ENCODE data around the gene MDGA2.

The MDGA2 gene

DNA sequence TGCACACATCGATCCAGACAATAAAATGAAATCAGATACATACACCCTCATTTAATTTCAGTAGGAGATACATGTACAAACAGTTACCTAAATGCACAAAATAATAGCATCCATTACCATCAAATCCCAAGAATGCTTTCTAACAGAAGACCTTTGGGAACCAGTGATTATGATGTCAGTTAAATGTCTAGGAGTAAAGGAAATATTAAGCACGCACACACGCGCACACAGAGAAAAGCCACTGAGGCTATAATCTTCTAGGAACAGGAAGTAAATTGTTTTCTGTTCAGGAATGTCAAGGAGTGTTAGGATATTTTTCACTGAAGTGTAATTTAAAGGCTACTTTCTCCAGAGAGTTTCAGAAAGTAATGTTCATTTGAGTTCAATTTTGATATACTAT lies 250.1 kb downstream of the MDGA2 start:
- TF ChIP-seq, protein P1, sequence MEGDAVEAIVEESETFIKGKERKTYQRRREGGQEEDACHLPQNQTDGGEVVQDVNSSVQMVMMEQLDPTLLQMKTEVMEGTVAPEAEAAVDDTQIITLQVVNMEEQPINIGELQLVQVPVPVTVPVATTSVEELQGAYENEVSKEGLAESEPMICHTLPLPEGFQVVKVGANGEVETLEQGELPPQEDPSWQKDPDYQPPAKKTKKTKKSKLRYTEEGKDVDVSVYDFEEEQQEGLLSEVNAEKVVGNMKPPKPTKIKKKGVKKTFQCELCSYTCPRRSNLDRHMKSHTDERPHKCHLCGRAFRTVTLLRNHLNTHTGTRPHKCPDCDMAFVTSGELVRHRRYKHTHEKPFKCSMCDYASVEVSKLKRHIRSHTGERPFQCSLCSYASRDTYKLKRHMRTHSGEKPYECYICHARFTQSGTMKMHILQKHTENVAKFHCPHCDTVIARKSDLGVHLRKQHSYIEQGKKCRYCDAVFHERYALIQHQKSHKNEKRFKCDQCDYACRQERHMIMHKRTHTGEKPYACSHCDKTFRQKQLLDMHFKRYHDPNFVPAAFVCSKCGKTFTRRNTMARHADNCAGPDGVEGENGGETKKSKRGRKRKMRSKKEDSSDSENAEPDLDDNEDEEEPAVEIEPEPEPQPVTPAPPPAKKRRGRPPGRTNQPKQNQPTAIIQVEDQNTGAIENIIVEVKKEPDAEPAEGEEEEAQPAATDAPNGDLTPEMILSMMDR (IDR thresholded peaks at IDR 0.05), result no peak
- no peaks in the 10 kb centered on the region for H3K27me3 ChIP-seq
- H3K27ac ChIP-seq, result no peak overlapping the region
- intact Hi-C loops (cut with DNase I; ENCODE audit: low total_unique reads), result no loop called here
- no peaks in the 10 kb centered on the region for H3K9me3 ChIP-seq
- H3K4me1 ChIP-seq, result no peaks in the 10 kb centered on the region
- H3K4me3 ChIP-seq, result no peak overlapping the region
- no peak for DNase-seq
- no peaks in the 10 kb centered on the region for H3K36me3 ChIP-seq

DNA sequence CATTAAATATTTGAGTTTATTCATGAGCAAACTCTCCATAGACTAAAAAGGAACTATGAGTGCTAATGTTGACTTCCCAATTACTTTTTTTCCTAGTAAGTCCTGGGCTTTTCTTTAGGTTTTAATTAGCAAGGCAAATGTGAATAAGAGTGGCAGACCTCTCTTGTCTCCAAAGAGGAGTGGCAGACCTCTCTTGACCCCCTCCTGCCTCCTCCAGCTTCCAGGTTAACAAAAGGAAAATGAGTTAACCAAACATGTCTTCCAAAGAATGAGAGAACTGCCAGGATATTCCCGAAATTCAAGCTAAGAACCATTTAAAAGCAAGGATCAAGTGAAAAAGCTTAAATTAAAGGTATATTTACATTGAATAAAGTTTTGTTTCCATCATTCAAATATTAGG lies 253.2 kb downstream of the MDGA2 start:
- Histone ChIP-seq H3K36me3 (no peaks in the 10 kb centered on the region), H3K4me3 (no peak overlapping the region), H3K9me3 (no peaks in the 10 kb centered on the region), H3K4me1 (no peaks in the 10 kb centered on the region), H3K27ac (no peak overlapping the region), H3K27me3 (no peaks in the 10 kb centered on the region)
- TF ChIP-seq, protein P1 (IDR thresholded peaks at IDR 0.05), result no peak
- no peak for DNase-seq
- intact Hi-C loops (cut with DNase I; ENCODE audit: low total_unique reads), result no loop called here

DNA sequence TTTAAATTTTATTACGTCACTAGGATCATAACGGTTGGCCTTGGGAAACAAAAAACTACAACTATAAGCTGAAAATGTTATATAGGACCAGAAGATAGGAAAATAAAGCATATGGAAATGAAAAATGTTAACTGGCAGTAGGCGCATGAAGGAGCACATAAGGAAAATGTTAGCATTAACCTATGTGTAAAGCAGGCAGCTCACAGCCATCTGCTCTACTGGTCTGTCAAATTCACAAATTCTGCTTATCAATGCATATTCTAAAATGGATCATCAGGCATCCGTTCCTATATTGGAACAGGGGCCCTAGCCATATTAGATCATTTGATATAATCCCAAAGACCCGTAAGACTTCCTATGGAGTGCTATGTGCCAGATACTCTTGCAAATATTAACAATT lies 263.9 kb downstream of the MDGA2 start:
- Histone ChIP-seq H3K4me3 (no peak overlapping the region), H3K9me3 (no peaks in the 10 kb centered on the region), H3K4me1 (no peaks in the 10 kb centered on the region), H3K36me3 (no peaks in the 10 kb centered on the region), H3K27me3 (no peaks in the 10 kb centered on the region), H3K27ac (no peak overlapping the region)
- TF ChIP-seq, protein P1 (IDR thresholded peaks at IDR 0.05), result no peak
- intact Hi-C loops (cut with DNase I; ENCODE audit: low total_unique reads), result no loop called here
- DNase-seq, result no peak

DNA sequence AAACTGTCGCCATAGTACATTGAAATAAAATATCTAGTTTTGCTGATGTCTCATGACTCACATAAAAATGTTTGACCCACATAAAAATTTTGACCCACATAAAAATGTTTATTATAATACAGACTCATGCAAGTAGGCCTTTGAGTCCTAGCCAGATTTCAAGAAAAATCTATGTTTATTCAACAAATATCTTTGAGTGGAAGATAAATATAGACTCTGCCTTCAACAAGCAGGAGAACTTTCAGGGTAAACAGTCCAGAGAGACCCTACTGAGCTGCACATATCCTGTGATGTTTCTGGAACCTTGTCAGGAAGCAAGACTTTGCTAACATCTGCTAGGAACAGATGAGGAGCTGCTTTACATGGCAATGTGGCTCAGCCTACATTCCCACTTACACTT lies 283.1 kb downstream of the MDGA2 start:
- Histone ChIP-seq H3K4me3 (no peak overlapping the region), H3K27me3 (no peaks in the 10 kb centered on the region), H3K4me1 (peaks cover 0 to 47% (median 0%) of the 10 kb centered on the region in 4 donors), H3K36me3 (no peaks in the 10 kb centered on the region), H3K9me3 (no peaks in the 10 kb centered on the region), H3K27ac (peak overlapping the region in 1 of 2 donors; percentile 46)
- TF ChIP-seq, protein P1 (IDR thresholded peaks at IDR 0.05), result no peak
- intact Hi-C loops (cut with DNase I; ENCODE audit: low total_unique reads), result no loop called here
- no peak for DNase-seq

DNA sequence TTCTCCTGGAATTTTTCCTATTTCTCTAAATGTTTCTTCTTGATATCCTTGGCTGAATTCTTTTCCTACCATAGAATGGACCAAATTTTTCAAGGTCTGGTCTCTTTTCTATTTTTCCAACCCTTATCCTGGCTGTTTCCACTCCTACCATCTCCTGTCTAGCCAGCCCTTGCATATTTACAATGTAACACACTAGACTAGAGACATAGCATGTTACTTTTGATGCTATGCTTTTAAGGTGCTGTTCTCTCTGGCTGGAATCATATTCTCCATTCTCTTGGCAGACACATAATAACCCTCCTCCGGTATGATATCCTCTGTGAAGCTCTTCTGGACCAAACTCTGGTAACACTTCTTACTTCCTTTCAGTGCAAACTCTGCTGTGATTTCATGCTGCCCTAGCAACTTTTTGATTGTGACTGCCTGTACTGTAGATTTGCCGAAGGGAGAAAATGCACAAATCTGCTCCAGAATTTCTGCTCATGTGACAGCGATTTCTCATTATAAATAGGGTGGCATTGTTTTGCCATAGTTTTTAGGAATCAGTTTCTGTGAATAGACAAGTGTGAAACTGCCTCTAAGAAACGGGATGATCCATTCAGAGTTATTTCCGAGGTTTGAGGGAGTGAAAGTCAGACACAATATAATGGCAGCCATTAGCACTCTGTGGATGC lies 284.4 kb downstream of the MDGA2 start:
- Histone ChIP-seq H3K36me3 (no peaks in the 10 kb centered on the region), H3K27ac (no peak overlapping the region)
- TF ChIP-seq, protein P1 (IDR thresholded peaks at IDR 0.05), result no peak

DNA sequence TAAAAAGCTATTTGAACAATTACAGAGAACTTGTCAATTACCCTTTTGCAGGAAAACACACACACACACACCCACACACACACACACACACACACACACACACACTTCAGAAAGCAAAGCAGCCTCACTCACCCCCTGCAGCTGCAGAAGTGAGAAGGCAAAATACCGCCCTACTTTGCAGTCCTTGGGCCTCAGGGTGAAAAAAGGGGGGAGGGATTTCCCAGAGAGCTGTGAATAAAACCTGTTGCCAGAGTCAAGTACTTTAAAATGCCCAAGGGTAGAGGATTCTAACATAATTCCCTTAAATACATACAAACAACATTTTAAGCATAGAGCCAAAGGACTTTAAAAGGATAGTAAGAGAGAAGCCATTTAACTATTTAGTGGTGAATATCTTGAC lies 285.9 kb downstream of the MDGA2 start:
- DNase-seq, result no peak
- TF ChIP-seq, protein P1 (IDR thresholded peaks at IDR 0.05), result no peak

More for the DNA sequence above, 284.4 kb downstream of the MDGA2 start:
- H3K9me3 ChIP-seq, result no peaks in the 10 kb centered on the region
- intact Hi-C loops (cut with DNase I; ENCODE audit: low total_unique reads), result no loop called here
- no peak for DNase-seq
- H3K4me3 ChIP-seq, result no peak overlapping the region
- no peaks in the 10 kb centered on the region for H3K27me3 ChIP-seq
- H3K4me1 ChIP-seq, result peaks cover 0 to 47% (median 0%) of the 10 kb centered on the region in 4 donors

More for the DNA sequence above, 285.9 kb downstream of the MDGA2 start:
- Histone ChIP-seq H3K4me1 (peaks cover 0 to 42% (median 0%) of the 10 kb centered on the region in 4 donors), H3K27ac (no peak overlapping the region), H3K36me3 (no peaks in the 10 kb centered on the region), H3K4me3 (no peak overlapping the region), H3K27me3 (no peaks in the 10 kb centered on the region), H3K9me3 (no peaks in the 10 kb centered on the region)
- intact Hi-C loops (cut with DNase I; ENCODE audit: low total_unique reads), result no loop called here

Data from tibial artery (tissue), 4 donors.